ENCODE measurements around the gene ABCB8.
A peak's percentile ranks its signal among the peaks of the same experiment; 100 is the strongest.
"Not testable (repeated sequence)": the region's sequence is repeated elsewhere in the genome, so short reads cannot be mapped to it uniquely, and the experiment has no call there.

The ABCB8 gene

GRCh38 chr7:151016505-151016904 lies 11.7 kb upstream of the ABCB8 start:
- no peak for DNase-seq

GRCh38 chr7:151016942-151017341 lies 11.3 kb upstream of the ABCB8 start:
- no peak for DNase-seq

GRCh38 chr7:151017370-151017952 lies 10.8 kb upstream of the ABCB8 start:
- no peak for DNase-seq

GRCh38 chr7:151017953-151018420 lies 10.3 kb upstream of the ABCB8 start:
- peak; percentile 8 to 10 for DNase-seq

GRCh38 chr7:151018421-151019129 lies 9.7 kb upstream of the ABCB8 start:
- no peak for DNase-seq

GRCh38 chr7:151019130-151019447 lies 9.2 kb upstream of the ABCB8 start:
- DNase-seq = no peak

- no peak for DNase-seq
These were observed 8.0 kb upstream of the ABCB8 start for GRCh38 chr7:151020231-151020630.

- no peak for DNase-seq
These were observed 5.0 kb upstream of the ABCB8 start for GRCh38 chr7:151023232-151023631.

- no peak for DNase-seq
These were observed 3.7 kb upstream of the ABCB8 start, which contains the start of gene ATG9B for GRCh38 chr7:151024435-151025056. ATG9B (minus strand) TSS chr7:151024494; CDS start chr7:151024423, 71 bp downstream.

GRCh38 chr7:151025924-151026671 lies 2.2 kb upstream of the ABCB8 start:
- DNase-seq = no peak

GRCh38 chr7:151026771-151027727 lies 1.2 kb upstream of the ABCB8 start:
- not testable (repeated sequence) for DNase-seq

- not testable (repeated sequence) for DNase-seq
These were observed 521 bp upstream of the ABCB8 start for GRCh38 chr7:151027728-151028130.

GRCh38 chr7:151028948-151029501 lies 775 bp downstream of the ABCB8 start:
- no peak for DNase-seq

- DNase-seq = no peak
These were observed 2.8 kb downstream of the ABCB8 start for GRCh38 chr7:151031011-151031410.

GRCh38 chr7:151032936-151033863 lies 5.0 kb downstream of the ABCB8 start:
- DNase-seq = no peak

- DNase-seq = no peak
These were observed 5.6 kb downstream of the ABCB8 start for GRCh38 chr7:151033864-151034249.

GRCh38 chr7:151034312-151035025 lies 6.2 kb downstream of the ABCB8 start:
- no peak for DNase-seq

GRCh38 chr7:151035026-151035717 lies 6.9 kb downstream of the ABCB8 start:
- DNase-seq = no peak

- no peak for DNase-seq
These were observed 7.7 kb downstream of the ABCB8 start for GRCh38 chr7:151035902-151036301.
